Dedifferentiated amniotic fluid mesenchymal stem cell (primary cell): Measurements from ENCODE around the gene NUP210L.

ENCODE experiments used
- DNase-seq: peaks from one replicate; pipeline ENCODE4 v3.0.0-alpha.2; 2016; ENCODE audit errors: extremely low spot score

NUP210L gene

DNA sequence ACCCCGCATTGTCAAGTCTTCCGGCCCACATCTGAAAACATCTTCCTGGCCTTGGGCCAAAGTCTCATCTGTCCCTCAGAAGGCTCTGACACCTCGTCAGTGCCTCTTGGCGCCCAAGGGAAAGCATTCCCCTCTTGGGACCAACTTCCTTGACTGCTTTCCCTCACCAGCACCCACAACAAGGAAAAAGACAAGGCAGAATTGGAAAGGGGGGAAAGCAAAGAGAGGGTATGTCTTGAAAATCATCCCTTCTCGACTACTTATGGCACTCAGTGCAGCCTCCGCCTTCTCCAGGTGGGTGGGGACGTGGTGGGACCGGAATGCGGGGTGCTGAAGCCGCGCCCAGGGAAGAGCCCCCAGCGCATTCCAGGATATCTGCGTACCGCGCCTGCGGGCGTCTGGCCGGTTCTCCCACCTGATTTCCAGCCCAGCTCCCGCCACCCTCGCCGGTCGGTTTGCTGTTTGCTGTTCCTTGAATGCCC lies 191.0 kb downstream of the NUP210L start:
- DNase-seq: no peak

GRCh38 chr1:153963030-153963849 lies 191.6 kb downstream of the NUP210L start, which contains the start of gene SLC39A1:
Gene SLC39A1, minus strand, starts transcription at chr1:153963537. Its CDS starts 822 bp downstream, at chr1:153962715.
- DNase-seq: peak; percentile 97

DNA sequence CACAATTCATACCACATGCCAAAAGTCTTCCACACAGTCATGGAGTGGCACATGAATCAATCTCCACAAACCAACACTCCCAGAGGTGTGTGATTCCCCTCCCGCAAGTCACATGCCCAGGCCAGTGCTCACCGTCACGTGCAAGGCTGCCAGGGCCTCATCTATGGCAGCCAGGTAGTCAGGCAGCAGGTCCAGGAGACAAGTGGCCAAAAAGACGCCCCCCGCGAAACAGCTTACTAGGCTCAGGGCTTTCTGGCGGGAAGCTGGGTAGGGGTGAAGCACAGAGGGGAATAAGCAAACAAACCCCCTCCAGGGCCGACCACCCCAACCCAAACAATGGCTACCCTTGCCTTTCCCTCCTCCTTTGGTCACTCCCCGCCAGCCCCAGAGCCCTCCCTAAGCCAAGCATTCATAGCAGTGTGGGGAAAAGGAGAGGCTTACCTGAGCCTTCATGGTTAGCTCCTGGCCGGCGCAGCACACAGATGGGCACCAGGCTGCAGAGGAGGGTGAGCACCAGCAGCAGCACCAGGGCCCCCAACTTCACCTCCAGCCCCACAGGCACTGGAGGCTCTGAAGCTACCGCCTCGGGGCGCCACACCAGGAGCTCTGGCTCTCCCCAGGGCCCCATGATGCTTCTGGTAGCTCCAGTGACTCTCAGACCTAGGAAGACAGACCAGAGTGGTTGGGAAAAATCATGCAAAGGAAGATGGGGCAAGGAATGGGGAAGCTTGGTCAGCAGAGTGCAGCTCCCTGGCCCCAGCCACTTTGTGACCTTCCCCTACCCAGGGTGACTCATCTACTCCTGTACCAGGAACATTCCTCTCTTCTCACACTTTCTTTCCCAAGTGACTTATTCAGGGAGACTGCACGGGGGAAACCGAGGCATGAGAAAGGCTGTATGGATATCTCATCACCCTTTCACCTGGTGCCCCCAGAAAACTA lies 192.5 kb downstream of the NUP210L start:
- no peak for DNase-seq

- DNase-seq: no peak
These were observed 193.5 kb downstream of the NUP210L start for GRCh38 chr1:153961421-153961820.

DNA sequence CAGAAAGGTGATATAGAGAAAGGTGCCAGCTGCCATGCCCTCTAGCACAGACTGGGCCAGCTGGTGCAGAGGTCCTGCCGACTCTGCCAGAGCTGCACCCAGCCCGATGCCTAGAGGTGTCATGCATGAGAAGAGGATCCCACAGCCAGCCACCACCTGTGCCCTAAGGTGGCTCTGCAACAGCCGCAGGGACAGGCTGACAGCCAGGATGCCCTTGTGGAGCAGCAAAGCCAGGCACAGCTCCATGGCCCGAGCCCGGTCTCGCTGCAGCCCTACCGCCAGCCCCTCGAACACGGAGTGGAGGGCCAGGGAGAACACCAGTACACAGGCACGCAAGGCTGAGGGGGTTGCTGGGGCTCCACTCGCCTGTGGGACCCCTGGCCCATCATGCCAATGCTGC lies 194.7 kb downstream of the NUP210L start:
- DNase-seq: no peak

DNA sequence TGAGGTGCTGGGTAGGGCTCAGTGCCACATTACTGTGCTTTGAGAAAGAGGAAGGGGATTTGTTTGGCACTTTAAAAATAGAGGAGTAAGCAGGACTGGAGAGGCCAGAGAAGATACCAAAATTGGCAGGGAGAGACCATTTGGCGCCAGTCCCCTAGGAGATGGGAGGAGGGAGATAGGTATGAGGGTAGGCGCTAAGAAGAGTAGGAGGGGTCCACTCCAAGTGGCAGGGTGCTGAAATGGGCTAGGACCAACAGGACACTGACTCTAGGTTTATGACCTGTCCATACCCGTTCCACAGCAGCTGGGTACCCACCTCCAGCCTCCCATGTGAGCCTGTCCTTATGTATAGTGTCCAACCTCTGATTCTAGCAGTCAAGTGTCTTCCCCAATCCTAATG lies 195.4 kb downstream of the NUP210L start:
- no peak for DNase-seq

GRCh38 chr1:153958961-153959260 lies 196.0 kb downstream of the NUP210L start:
- DNase-seq: no peak

DNA sequence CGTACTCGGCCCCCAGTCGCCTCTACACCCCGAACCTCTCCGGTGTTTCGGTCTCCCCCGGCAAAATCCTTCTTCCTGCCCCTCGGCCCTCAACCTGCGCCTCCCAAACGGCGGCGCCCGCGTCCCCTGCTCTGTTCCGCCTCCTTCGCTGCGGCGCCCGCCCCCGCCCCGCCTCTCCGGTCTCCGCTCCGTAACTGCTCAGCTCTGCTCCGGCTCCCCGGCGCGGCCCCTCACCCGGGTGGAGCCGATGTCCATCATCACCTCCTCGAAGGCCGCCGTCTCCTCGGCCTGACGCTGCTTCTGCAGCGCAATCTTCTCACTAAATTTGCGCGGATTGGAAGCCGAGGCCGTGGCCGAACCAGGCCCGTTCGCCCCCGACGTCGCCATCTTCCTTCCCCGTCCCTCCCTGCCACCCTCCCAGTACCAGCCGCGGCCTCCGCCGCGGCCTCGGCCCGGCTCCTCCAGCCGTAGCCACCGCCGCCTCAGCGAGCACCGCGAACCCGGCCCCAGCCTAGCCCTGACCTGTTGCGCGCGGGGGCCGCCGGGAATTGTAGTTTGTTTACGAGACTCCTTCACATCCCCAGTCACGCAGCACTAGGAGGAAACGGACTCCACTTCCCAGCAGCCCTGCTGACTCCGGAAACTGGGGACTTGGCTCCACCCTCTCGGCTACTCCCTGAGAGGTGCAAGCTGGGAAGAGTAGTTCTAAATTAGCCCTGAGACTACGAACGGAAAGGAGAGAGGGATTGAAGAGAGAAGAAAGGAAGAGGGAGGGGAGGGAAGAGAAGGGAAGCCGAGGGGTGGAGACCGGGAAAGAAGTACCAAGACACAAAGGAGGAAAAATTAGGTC lies 196.5 kb downstream of the NUP210L start, which contains the start of gene CRTC2:
Gene CRTC2, minus strand, starts transcription at position 502 of the 850 bp plus-strand sequence. Its CDS starts 115 bp downstream, at position 387.
- DNase-seq: peak; percentile 100

DNA sequence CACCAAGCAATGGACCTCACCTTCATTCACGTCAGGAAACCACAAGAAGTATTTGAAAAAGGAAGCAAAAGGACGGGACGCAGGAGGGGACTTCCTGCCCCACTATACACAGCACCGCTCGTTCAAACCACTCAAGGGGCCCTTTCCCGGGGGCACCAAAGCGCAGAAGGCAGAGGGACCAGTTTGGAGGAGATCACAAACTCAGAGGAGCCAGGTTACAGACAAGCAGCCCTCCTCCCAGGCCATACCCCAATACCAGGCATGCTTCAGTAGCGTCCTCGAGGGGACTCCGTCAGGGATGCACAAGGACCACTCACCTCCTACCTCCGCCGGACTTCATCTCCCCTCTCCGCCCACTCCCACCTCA lies 197.1 kb downstream of the NUP210L start:
- DNase-seq: no peak

GRCh38 chr1:153956997-153957715 lies 197.7 kb downstream of the NUP210L start:
- DNase-seq: no peak

- DNase-seq: no peak
These were observed 200.0 kb downstream of the NUP210L start for GRCh38 chr1:153954826-153955225.

DNA sequence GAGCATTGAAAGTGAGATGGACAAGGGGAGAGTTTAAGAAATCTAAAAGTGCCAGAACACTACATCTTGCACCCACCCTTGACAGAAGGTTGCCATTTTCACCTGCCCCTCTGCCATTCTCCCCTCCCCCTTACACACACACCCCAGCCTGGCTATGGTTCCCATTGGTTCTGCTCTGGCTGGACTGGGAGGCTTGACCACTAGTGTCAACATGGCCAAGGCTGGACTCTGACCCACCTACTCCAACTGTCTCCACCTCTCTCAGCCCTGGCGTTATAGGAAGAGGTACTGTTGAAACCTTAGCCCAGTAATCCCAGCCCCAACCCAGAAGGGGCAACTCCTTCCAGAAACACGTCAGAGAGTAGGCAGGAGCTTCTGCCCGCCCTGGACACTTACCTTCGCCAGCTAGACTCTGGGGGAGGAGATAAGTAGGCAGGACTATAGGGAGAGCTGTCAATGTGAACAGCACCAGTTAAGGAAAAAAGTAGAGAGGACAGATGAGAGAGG lies 201.0 kb downstream of the NUP210L start:
- no peak for DNase-seq

DNA sequence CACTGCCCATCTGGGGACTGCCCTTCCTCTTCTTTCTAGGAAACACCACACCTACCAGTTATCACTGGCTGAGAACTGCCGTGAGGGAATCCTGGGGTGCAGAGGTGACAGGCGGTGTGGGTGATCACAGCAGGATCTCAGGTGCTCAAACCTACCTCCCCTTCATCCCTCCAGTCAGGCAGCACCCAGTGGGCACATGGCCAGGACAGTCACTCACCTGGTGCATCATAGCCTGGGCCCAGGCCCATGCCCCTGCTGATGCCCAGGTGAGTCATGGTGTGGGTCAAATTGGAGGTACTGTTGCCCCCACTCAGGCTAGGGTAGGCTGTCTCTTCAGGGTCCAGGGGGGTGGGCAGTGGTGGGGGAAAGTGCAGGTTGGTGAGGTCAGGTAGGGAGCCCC lies 203.1 kb downstream of the NUP210L start:
- DNase-seq: no peak

DNA sequence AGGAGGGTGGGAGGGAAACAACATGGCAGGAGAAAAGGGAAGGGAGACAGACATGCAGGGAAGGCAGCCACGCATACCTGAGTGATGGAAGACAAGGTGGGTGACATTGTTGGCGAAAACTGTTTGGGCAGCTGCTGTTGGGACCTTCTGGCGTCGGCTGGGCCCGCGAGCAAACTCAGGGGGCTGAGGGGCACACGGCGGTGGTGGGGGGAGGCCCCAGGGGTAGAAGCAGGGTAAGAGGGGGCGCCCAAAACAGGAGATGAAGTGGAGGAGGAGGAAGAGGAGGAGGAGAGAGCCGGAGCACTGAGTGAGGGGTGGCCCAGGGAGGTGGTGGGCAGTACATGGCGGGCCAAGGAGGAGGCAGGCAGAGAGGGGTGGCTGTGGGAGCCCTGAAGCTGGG lies 203.7 kb downstream of the NUP210L start:
- DNase-seq: no peak

- DNase-seq: peak; percentile 64
These were observed 208.1 kb downstream of the NUP210L start, which contains the start of gene DENND4B for GRCh38 chr1:153946622-153947241. Gene DENND4B, minus strand, starts transcription at chr1:153946718. Its CDS starts 2,344 bp downstream, at chr1:153944374.

DNA sequence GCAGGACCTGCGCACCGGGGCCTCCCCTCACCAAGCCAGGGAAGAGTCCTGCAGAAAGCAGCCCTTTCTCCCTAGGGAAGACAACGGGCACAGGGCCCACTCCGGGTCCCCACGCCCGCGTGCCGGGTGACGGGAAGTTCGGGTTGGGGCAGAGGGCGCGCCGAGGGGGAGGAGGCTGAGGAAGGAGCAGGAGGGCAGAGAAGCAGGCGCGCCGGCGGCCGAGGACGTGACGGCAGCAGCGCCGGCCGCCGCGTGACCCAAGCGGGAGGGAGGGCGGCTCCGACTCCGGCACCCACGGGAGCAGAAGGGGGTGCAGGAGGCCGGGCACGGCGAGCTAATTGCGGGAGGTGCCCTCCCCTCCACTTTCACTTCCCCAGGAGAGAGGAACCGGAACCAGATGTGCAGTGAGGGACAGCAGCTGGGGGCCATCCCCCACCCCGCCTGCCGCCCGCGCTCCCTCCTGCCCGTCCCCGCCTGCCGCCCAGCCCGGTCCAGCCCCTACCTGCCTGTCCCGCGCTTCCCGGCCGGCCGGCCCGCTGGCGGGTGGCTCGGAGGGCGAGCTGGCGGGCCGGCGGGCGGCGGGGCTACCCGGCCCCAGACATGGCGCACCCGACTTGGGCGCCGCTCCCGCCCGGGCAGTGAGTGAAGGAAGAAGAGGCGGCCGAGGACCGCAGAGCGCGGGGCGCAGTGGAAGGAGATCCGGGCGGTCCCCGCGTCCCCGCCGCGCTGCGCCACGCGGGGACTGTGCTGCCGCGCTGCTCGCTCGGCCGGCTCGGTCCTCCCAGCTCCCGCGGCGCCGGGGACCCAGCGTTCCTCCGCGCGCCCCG lies 208.9 kb downstream of the NUP210L start:
- DNase-seq: no peak

DNA sequence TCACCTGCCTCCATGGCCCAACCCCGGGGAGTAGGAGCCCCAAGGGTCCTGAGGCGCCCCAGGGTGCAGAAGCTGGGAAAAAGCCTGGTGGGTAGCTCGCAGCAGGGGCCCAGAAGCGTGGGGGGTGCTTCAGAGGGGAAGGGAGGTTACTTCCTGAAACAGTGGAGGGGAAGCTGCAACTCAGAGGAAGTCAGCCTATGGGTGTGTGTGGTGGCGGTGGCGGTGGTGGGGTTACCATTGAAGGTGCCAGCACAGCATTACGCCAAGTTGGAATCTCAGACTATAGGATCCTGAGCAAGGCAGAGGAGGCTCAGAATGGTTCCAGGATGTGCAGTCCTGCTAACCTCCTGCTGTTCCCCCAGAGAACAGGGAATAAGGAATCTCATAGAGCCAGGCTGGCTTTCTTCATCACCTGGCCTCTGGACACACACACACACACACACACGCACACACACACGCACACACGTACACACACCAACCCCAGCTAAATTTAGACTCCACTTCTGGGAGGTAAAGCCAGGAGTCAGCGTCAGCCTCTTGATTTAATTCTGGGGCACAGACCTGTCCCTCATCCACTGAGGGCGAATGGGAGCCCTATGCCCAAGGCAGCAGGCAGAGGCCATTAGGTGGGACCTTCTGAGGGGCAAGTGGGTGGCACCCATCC lies 209.6 kb downstream of the NUP210L start:
- no peak for DNase-seq

GRCh38 chr1:153944827-153945117 lies 210.1 kb downstream of the NUP210L start:
- no peak for DNase-seq
